Measurements from ENCODE around the gene B3GNT5.
A peak's percentile ranks its signal among the peaks of the same experiment; 100 is the strongest.

The B3GNT5 gene

DNA sequence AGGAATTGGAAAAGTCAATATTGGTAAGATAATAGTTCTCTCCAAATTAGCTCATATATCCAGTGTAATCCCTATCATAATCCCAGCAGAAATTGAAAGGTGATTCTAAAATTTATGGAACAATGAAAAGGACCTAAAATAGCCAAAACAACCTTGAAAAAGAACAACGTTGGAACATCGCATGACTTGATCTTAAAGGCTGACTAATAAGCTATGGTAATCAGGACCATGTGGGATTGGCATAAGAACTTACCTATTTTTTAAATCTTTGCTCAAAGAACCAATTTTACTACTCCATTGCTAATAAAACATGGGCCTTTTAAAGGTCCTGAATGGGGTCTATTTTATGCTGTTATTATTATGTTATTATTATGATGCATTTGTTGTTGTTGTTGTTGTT is 40.9 kb downstream of the B3GNT5 start:
- no peak overlapping the region for H3K9ac ChIP-seq (ENCODE audit: low read depth, low read length)
- H3K27ac ChIP-seq (ENCODE audit: low read depth, low read length), result no peak overlapping the region
- H3K27me3 ChIP-seq (ENCODE audit: control insufficient read depth, insufficient read depth, low read length), result no peaks in the 10 kb centered on the region
- peaks cover 16% of the 10 kb centered on the region for H3K36me3 ChIP-seq (ENCODE audit: control insufficient read depth, insufficient read depth, low read length)
- no peak overlapping the region for H3K4me3 ChIP-seq (ENCODE audit: low read depth, low read length)
- H3K9me3 ChIP-seq (ENCODE audit: control insufficient read depth, insufficient read depth, low read length), result no peaks in the 10 kb centered on the region
- peaks cover 14% of the 10 kb centered on the region for H3K4me1 ChIP-seq (ENCODE audit: control insufficient read depth, insufficient read depth, low read length)

- Histone ChIP-seq H3K27ac (ENCODE audit: low read depth, low read length) (no peak overlapping the region), H3K9ac (ENCODE audit: low read depth, low read length) (no peak overlapping the region)
Observed at GRCh38 chr3:183295211-183295610, 42.2 kb downstream of the B3GNT5 start.

DNA sequence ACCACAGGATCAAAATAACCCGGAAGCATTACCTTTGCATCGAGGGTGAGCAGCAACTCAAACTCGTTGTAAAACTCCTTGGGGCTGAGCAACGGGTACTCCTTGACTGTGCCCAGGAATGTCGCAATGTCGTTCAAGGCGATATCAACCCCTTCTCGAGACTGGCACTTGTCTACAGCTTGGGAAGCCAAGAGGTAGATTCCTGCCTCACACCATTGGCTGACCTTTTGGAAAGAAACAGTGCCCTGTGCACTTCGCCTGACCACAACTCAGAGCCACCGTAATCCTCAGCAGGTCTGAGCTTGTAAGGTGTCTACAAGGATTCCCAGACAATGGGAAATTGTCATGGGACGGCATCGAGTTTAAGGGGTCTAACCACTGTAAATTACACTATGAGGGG is 43.9 kb downstream of the B3GNT5 start:
- Histone ChIP-seq H3K4me3 (ENCODE audit: low read depth, low read length) (no peak overlapping the region), H3K4me1 (ENCODE audit: control insufficient read depth, insufficient read depth, low read length) (peaks cover 19% of the 10 kb centered on the region), H3K9me3 (ENCODE audit: control insufficient read depth, insufficient read depth, low read length) (no peaks in the 10 kb centered on the region), H3K27me3 (ENCODE audit: control insufficient read depth, insufficient read depth, low read length) (no peaks in the 10 kb centered on the region), H3K27ac (ENCODE audit: low read depth, low read length) (no peak overlapping the region), H3K36me3 (ENCODE audit: control insufficient read depth, insufficient read depth, low read length) (peaks cover 13% of the 10 kb centered on the region; the same call in 1 of the 2 replicates), H3K9ac (ENCODE audit: low read depth, low read length) (no peak overlapping the region)

More at GRCh38 chr3:183295211-183295610, 42.2 kb downstream of the B3GNT5 start:
- H3K4me3 ChIP-seq (ENCODE audit: low read depth, low read length), result no peak overlapping the region
- H3K36me3 ChIP-seq (ENCODE audit: control insufficient read depth, insufficient read depth, low read length), result peaks cover 19% of the 10 kb centered on the region
- H3K9me3 ChIP-seq (ENCODE audit: control insufficient read depth, insufficient read depth, low read length), result no peaks in the 10 kb centered on the region
- peaks cover 19% of the 10 kb centered on the region for H3K4me1 ChIP-seq (ENCODE audit: control insufficient read depth, insufficient read depth, low read length)
- no peaks in the 10 kb centered on the region for H3K27me3 ChIP-seq (ENCODE audit: control insufficient read depth, insufficient read depth, low read length)

- Histone ChIP-seq H3K4me1 (ENCODE audit: control insufficient read depth, insufficient read depth, low read length) (peaks cover 19% of the 10 kb centered on the region), H3K9me3 (ENCODE audit: control insufficient read depth, insufficient read depth, low read length) (no peaks in the 10 kb centered on the region), H3K27ac (ENCODE audit: low read depth, low read length) (peak overlapping the region; percentile 43), H3K9ac (ENCODE audit: low read depth, low read length) (peak overlapping the region; percentile 20; the same call in 1 of the 2 replicates), H3K36me3 (ENCODE audit: control insufficient read depth, insufficient read depth, low read length) (peaks cover 13% of the 10 kb centered on the region; the same call in 1 of the 2 replicates), H3K27me3 (ENCODE audit: control insufficient read depth, insufficient read depth, low read length) (no peaks in the 10 kb centered on the region), H3K4me3 (ENCODE audit: low read depth, low read length) (no peak overlapping the region)
Observed at GRCh38 chr3:183298701-183299153, 45.7 kb downstream of the B3GNT5 start.

- Histone ChIP-seq H3K27ac (ENCODE audit: low read depth, low read length) (no peak overlapping the region), H3K9me3 (ENCODE audit: control insufficient read depth, insufficient read depth, low read length) (no peaks in the 10 kb centered on the region), H3K27me3 (ENCODE audit: control insufficient read depth, insufficient read depth, low read length) (no peaks in the 10 kb centered on the region), H3K9ac (ENCODE audit: low read depth, low read length) (no peak overlapping the region), H3K4me1 (ENCODE audit: control insufficient read depth, insufficient read depth, low read length) (peaks cover 19% of the 10 kb centered on the region), H3K4me3 (ENCODE audit: low read depth, low read length) (no peak overlapping the region), H3K36me3 (ENCODE audit: control insufficient read depth, insufficient read depth, low read length) (peaks cover 12% of the 10 kb centered on the region; the same call in 1 of the 2 replicates)
Observed at GRCh38 chr3:183299976-183300375, 46.9 kb downstream of the B3GNT5 start.

DNA sequence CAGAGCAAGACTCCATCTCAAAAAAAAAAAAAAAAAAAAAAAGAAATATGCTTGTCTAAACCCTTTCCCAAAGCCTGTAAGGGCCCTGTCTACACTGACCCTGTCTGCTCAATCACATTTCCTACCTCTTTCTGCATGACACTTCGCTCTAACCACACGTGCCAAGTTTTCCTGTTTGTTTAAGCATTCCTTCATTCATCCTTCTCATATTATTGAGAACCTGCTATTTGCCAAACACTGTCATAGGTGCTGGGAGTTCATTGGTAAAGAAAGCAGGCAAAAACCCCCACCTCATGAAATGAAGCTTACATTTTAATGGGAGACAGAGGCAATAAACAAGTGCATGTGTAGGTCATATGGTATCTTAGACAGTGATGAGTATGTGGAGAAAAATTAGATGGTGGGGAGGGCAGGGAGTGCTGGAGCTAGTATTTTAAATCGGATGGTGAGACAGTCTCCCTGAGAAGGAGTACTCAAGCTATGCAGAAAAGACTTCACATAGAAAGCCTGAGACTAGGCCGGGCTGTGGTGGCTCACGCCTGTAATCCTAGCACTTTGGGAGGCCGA is 48.0 kb downstream of the B3GNT5 start:
- no peaks in the 10 kb centered on the region for H3K9me3 ChIP-seq (ENCODE audit: control insufficient read depth, insufficient read depth, low read length)
- H3K9ac ChIP-seq (ENCODE audit: low read depth, low read length), result no peak overlapping the region
- no peak overlapping the region for H3K4me3 ChIP-seq (ENCODE audit: low read depth, low read length)
- 0 out of 2 replicates have a peak, but pooled peaks cover 7% of the 10 kb centered on the region for H3K36me3 ChIP-seq (ENCODE audit: control insufficient read depth, insufficient read depth, low read length)
- peaks cover 19% of the 10 kb centered on the region for H3K4me1 ChIP-seq (ENCODE audit: control insufficient read depth, insufficient read depth, low read length)
- H3K27ac ChIP-seq (ENCODE audit: low read depth, low read length), result no peak overlapping the region
- no peaks in the 10 kb centered on the region for H3K27me3 ChIP-seq (ENCODE audit: control insufficient read depth, insufficient read depth, low read length)

GRCh38 chr3:183301937-183302580 is 49.0 kb downstream of the B3GNT5 start:
- H3K27ac ChIP-seq (ENCODE audit: low read depth, low read length), result no peak overlapping the region
- H3K9me3 ChIP-seq (ENCODE audit: control insufficient read depth, insufficient read depth, low read length), result no peaks in the 10 kb centered on the region
- H3K4me3 ChIP-seq (ENCODE audit: low read depth, low read length), result no peak overlapping the region
- H3K4me1 ChIP-seq (ENCODE audit: control insufficient read depth, insufficient read depth, low read length), result peaks cover 19% of the 10 kb centered on the region
- no peak overlapping the region for H3K9ac ChIP-seq (ENCODE audit: low read depth, low read length)
- 0 out of 2 replicates have a peak, but pooled peaks cover 3% of the 10 kb centered on the region for H3K36me3 ChIP-seq (ENCODE audit: control insufficient read depth, insufficient read depth, low read length)
- no peaks in the 10 kb centered on the region for H3K27me3 ChIP-seq (ENCODE audit: control insufficient read depth, insufficient read depth, low read length)

DNA sequence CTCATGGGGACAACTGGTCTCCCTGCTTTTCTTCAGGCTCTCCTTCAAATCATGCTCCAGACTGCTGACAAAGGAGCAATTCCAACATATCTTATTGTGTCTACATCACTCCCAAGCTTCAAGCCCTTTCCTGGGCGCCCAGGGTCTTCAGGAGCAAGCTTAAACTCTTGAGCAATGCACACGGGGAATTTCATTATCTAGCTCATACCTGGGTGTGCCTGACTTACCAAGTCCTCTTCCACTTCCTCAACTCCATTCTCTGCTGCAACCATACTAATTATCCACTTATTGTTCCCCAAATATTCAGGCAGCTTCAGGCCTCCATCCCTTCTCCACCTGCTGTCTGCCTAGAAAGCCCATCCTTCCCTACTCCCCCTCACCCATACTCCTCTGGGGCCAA is 50.6 kb downstream of the B3GNT5 start:
- H3K9ac ChIP-seq (ENCODE audit: low read depth, low read length), result no peak overlapping the region
- H3K27me3 ChIP-seq (ENCODE audit: control insufficient read depth, insufficient read depth, low read length), result no peaks in the 10 kb centered on the region
- H3K27ac ChIP-seq (ENCODE audit: low read depth, low read length), result no peak overlapping the region

DNA sequence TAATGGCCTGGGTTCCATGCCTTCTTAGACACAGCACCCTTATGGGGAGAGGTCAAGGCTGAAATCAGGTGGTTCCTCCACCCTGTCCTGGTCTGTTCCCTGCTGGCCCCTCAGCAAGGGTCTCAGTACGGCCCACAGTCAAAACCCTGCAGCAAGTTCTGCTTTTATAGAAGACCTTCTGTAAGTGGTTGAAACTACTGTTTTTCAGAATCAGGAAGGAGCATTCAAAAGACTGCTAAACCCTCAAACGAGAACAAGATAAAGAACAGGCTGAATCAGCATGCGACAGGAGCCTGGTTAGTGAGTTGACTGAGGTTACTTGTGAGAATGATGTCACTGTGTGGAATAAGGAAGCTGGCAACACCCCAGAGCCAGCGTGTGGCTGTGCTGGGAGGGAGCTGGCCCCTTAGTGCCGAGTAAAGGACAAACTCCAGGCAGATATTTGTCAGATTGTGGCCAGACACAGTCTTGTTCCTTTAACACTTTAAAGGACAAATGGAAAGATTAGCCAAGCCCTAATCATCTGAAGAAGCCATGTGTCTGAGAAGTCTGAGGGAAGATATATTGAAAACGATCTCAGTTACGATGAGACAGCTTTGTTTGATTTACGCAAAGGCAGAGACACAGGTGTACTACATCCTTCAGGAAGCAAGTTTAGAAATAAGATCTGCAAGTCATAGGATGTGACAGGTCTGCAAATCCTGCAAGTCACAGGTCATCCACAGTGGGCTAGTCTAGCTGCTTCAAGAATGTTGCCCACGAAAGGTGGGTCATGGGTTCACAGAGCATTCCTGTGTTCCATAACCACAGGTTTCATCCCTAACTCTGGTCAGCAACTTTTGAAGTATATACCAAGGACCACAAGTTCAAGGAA is 54.0 kb downstream of the B3GNT5 start:
- H3K4me3 ChIP-seq (ENCODE audit: low read depth, low read length), result no peak overlapping the region
- H3K9me3 ChIP-seq (ENCODE audit: control insufficient read depth, insufficient read depth, low read length), result no peaks in the 10 kb centered on the region
- H3K4me1 ChIP-seq (ENCODE audit: control insufficient read depth, insufficient read depth, low read length), result no peaks in the 10 kb centered on the region
- no peak overlapping the region for H3K9ac ChIP-seq (ENCODE audit: low read depth, low read length)
- peak overlapping the region; percentile 7 for H3K27ac ChIP-seq (ENCODE audit: low read depth, low read length)
- no peaks in the 10 kb centered on the region for H3K27me3 ChIP-seq (ENCODE audit: control insufficient read depth, insufficient read depth, low read length)
- H3K36me3 ChIP-seq (ENCODE audit: control insufficient read depth, insufficient read depth, low read length), result peaks cover 21% of the 10 kb centered on the region

More for the DNA sequence above, 50.6 kb downstream of the B3GNT5 start:
- H3K4me1 ChIP-seq (ENCODE audit: control insufficient read depth, insufficient read depth, low read length), result peaks cover 8% of the 10 kb centered on the region
- H3K9me3 ChIP-seq (ENCODE audit: control insufficient read depth, insufficient read depth, low read length), result no peaks in the 10 kb centered on the region
- 0 out of 2 replicates have a peak, but pooled peaks cover 3% of the 10 kb centered on the region for H3K36me3 ChIP-seq (ENCODE audit: control insufficient read depth, insufficient read depth, low read length)
- no peak overlapping the region for H3K4me3 ChIP-seq (ENCODE audit: low read depth, low read length)

DNA sequence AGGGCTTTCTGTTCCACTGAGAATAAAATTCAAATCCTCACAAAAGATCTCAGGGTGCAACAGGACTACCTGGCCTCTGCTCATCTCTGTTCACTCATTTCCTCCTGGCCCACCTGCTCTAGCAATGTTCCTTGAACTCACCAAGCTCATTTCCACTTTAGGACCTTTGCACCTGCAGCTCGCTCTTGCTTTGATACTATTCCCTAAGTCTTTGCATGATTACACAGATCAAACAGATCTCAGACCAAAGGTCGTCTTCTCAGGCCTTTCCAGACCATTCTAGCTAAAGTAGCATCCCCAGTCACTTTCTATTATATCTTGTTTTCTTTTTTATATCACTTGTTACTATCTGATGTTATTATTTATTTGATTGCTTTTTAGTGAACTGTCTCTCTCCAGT is 54.7 kb downstream of the B3GNT5 start:
- H3K27me3 ChIP-seq (ENCODE audit: control insufficient read depth, insufficient read depth, low read length), result no peaks in the 10 kb centered on the region
- H3K9me3 ChIP-seq (ENCODE audit: control insufficient read depth, insufficient read depth, low read length), result no peaks in the 10 kb centered on the region
- no peak overlapping the region for H3K4me3 ChIP-seq (ENCODE audit: low read depth, low read length)
- H3K4me1 ChIP-seq (ENCODE audit: control insufficient read depth, insufficient read depth, low read length), result no peaks in the 10 kb centered on the region
- no peak overlapping the region for H3K9ac ChIP-seq (ENCODE audit: low read depth, low read length)
- H3K27ac ChIP-seq (ENCODE audit: low read depth, low read length), result no peak overlapping the region
- H3K36me3 ChIP-seq (ENCODE audit: control insufficient read depth, insufficient read depth, low read length), result peaks cover 23% of the 10 kb centered on the region
